ENCODE data around the gene TMEM135.

TMEM135 gene

DNA sequence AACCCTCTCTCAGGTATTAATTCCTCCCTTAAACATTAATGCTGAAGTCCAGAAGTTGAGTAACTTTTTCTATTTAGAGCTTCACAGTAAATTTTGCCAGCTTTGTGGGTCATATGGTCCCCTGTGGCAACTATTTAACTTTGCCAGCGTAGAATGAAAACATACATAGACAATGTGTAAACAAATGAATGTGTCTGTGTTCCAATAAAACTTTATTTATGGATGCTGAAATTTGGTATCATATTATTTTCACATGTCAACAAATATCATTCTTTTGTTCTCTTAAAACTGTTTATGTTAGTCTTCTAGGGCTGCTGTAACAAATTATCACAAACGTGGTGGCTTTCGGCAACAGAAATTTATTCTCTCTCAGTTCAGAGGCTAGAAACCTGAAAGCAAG is 85.1 kb downstream of the TMEM135 start:
- H2BK15ac ChIP-seq (replicated peaks; ENCODE audit: low read depth): no peak overlapping the region
- no peak overlapping the region for H2BK5ac ChIP-seq (ENCODE audit: low read length)
- no CpG with 5 or more reads among the region's 3 CpGs for WGBS (ENCODE audit: extremely low coverage, insufficient coverage, low lambda C conversion rate)
- H3K4me1 ChIP-seq (ENCODE audit: control insufficient read depth, low read depth, low read length): no peaks in the 10 kb centered on the region
- no peaks in the 10 kb centered on the region for H3K27me3 ChIP-seq (ENCODE audit: insufficient read depth, low read length, poor library complexity)
- H3K27ac ChIP-seq (ENCODE audit: low read depth, low read length): no peak overlapping the region
- no peak overlapping the region for H2AK5ac ChIP-seq (ENCODE audit: low read length)
- no peak overlapping the region for H3K56ac ChIP-seq (ENCODE audit: low read length)
- no peak overlapping the region for H4K8ac ChIP-seq (ENCODE audit: low read depth, low read length)
- H3K9ac ChIP-seq (ENCODE audit: low read length): no peak overlapping the region
- H3K4ac ChIP-seq (ENCODE audit: low read depth, low read length): no peak overlapping the region
- no peak overlapping the region for H4K5ac ChIP-seq (ENCODE audit: low read length)
- H3K18ac ChIP-seq (ENCODE audit: low read length): no peak overlapping the region
- H3K36me3 ChIP-seq (ENCODE audit: control insufficient read depth, insufficient read depth, low read length): no peaks in the 10 kb centered on the region
- no peak overlapping the region for H3K4me3 ChIP-seq (ENCODE audit: low read length)
- DNase-seq: no peak
- H3K23ac ChIP-seq (ENCODE audit: low read length): no peak overlapping the region
- no peaks in the 10 kb centered on the region for H3K79me1 ChIP-seq (ENCODE audit: low read length)
- H3K79me2 ChIP-seq (ENCODE audit: control insufficient read depth, insufficient read depth, low read length): no peaks in the 10 kb centered on the region
- no peak overlapping the region for H2BK120ac ChIP-seq (ENCODE audit: low read depth, low read length)
- no peak overlapping the region for H3K4me2 ChIP-seq (ENCODE audit: low read length)

DNA sequence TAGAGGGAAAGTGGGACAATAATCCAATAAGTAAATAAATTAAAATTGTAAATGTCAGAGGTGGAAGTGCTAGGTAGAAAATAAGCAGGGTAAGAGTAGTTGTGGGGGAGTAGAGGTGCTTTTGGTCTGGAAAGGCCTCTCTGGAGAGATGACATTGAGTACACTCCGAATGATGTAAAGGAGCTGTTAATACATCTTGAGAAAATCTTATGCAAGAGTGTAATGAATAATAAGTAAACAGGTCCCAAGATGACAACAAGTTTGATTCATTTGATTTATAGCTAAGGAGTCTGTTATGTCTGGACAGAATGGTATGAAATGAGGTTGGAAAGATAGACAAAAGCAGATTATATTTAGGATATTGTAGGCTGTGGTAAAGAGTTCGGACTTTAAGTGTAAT is 87.5 kb downstream of the TMEM135 start:
- H3K4me2 ChIP-seq (ENCODE audit: low read length): no peak overlapping the region
- H3K56ac ChIP-seq (ENCODE audit: low read length): no peak overlapping the region
- no peaks in the 10 kb centered on the region for H3K27me3 ChIP-seq (ENCODE audit: insufficient read depth, low read length, poor library complexity)
- no peak overlapping the region for H3K23ac ChIP-seq (ENCODE audit: low read length)
- H3K4me3 ChIP-seq (ENCODE audit: low read length): no peak overlapping the region
- H4K8ac ChIP-seq (ENCODE audit: low read depth, low read length): no peak overlapping the region
- H4K5ac ChIP-seq (ENCODE audit: low read length): no peak overlapping the region
- no peak overlapping the region for H3K9ac ChIP-seq (ENCODE audit: low read length)
- no peaks in the 10 kb centered on the region for H3K36me3 ChIP-seq (ENCODE audit: control insufficient read depth, insufficient read depth, low read length)
- no peak for DNase-seq
- no peaks in the 10 kb centered on the region for H3K4me1 ChIP-seq (ENCODE audit: control insufficient read depth, low read depth, low read length)
- WGBS (ENCODE audit: extremely low coverage, insufficient coverage, low lambda C conversion rate): no CpG with 5 or more reads among the region's 2 CpGs
- no peak overlapping the region for H3K18ac ChIP-seq (ENCODE audit: low read length)
- H3K4ac ChIP-seq (ENCODE audit: low read depth, low read length): no peak overlapping the region
- no peaks in the 10 kb centered on the region for H3K79me2 ChIP-seq (ENCODE audit: control insufficient read depth, insufficient read depth, low read length)
- H2AK5ac ChIP-seq (ENCODE audit: low read length): no peak overlapping the region
- H3K79me1 ChIP-seq (ENCODE audit: low read length): no peaks in the 10 kb centered on the region
- no peak overlapping the region for H3K27ac ChIP-seq (ENCODE audit: low read depth, low read length)
- no peak overlapping the region for H2BK5ac ChIP-seq (ENCODE audit: low read length)
- no peak overlapping the region for H2BK15ac ChIP-seq (replicated peaks; ENCODE audit: low read depth)
- H2BK120ac ChIP-seq (ENCODE audit: low read depth, low read length): no peak overlapping the region

DNA sequence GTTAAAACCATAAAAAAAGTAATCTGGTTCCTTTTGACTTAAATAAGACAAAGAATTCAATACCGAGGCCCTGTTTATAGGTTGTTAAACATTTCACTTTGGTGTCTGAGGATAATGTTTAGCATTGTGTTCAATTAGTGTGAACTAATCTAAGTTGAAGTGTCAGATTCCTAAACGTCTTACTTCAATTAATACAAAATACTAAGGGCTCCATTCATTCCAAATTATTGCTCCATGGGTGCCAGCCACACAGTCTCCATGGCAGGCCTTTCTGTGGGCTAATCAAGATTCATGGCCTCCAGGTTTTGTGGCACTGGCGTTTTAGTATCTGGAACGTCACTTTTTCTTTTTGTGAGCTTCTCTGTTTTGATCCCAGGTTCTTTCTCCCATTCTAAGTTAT is 89.4 kb downstream of the TMEM135 start:
- Histone ChIP-seq H3K27me3 (ENCODE audit: insufficient read depth, low read length, poor library complexity) (no peaks in the 10 kb centered on the region), H3K27ac (ENCODE audit: low read depth, low read length) (no peak overlapping the region)
- no CpG with 5 or more reads among the region's 4 CpGs for WGBS (ENCODE audit: extremely low coverage, insufficient coverage, low lambda C conversion rate)

DNA sequence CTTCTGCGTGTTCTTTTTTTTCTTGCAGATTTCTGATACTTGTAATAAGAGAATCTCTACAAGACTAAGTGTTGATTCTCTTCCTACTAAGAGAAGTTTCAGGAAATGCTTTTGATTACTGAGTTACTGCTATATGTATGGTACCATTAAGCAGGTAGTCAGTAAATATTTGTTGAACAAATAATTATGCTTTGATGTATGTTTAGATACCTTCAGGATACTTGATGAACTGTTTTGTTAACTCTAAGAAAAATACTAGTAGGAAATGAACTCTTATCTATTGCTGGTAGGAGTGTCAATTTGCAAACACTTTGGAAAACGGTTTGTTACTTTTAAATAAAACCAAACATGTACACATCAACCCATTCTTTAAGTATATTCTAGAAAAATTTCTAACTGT is 90.6 kb downstream of the TMEM135 start:
- Histone ChIP-seq H2AK5ac (ENCODE audit: low read length) (no peak overlapping the region), H3K4ac (ENCODE audit: low read depth, low read length) (no peak overlapping the region), H3K4me1 (ENCODE audit: control insufficient read depth, low read depth, low read length) (no peaks in the 10 kb centered on the region), H2BK15ac (replicated peaks; ENCODE audit: low read depth) (no peak overlapping the region), H3K23ac (ENCODE audit: low read length) (no peak overlapping the region), H3K27me3 (ENCODE audit: insufficient read depth, low read length, poor library complexity) (no peaks in the 10 kb centered on the region), H2BK120ac (ENCODE audit: low read depth, low read length) (no peak overlapping the region), H4K8ac (ENCODE audit: low read depth, low read length) (no peak overlapping the region), H3K56ac (ENCODE audit: low read length) (no peak overlapping the region), H3K4me2 (ENCODE audit: low read length) (no peak overlapping the region), H3K4me3 (ENCODE audit: low read length) (no peak overlapping the region), H3K9ac (ENCODE audit: low read length) (no peak overlapping the region), H3K79me2 (ENCODE audit: control insufficient read depth, insufficient read depth, low read length) (peaks cover 1% of the 10 kb centered on the region), H3K27ac (ENCODE audit: low read depth, low read length) (no peak overlapping the region), H3K79me1 (ENCODE audit: low read length) (peaks cover 2% of the 10 kb centered on the region), H3K36me3 (ENCODE audit: control insufficient read depth, insufficient read depth, low read length) (no peaks in the 10 kb centered on the region), H4K5ac (ENCODE audit: low read length) (no peak overlapping the region), H2BK5ac (ENCODE audit: low read length) (no peak overlapping the region), H3K18ac (ENCODE audit: low read length) (no peak overlapping the region)
- DNase-seq: no peak
- WGBS (ENCODE audit: extremely low coverage, insufficient coverage, low lambda C conversion rate): no CpG with 5 or more reads among the region's 2 CpGs

More for the DNA sequence above, 89.4 kb downstream of the TMEM135 start:
- H3K4me3 ChIP-seq (ENCODE audit: low read length): no peak overlapping the region
- H3K56ac ChIP-seq (ENCODE audit: low read length): no peak overlapping the region
- no peaks in the 10 kb centered on the region for H3K4me1 ChIP-seq (ENCODE audit: control insufficient read depth, low read depth, low read length)
- no peaks in the 10 kb centered on the region for H3K36me3 ChIP-seq (ENCODE audit: control insufficient read depth, insufficient read depth, low read length)
- H3K4me2 ChIP-seq (ENCODE audit: low read length): no peak overlapping the region
- peaks cover 1% of the 10 kb centered on the region for H3K79me2 ChIP-seq (ENCODE audit: control insufficient read depth, insufficient read depth, low read length)
- H2BK120ac ChIP-seq (ENCODE audit: low read depth, low read length): no peak overlapping the region
- no peak overlapping the region for H2BK15ac ChIP-seq (replicated peaks; ENCODE audit: low read depth)
- peak overlapping the region; percentile 60 for H3K18ac ChIP-seq (ENCODE audit: low read length)
- peak overlapping the region; percentile 36 for H3K4ac ChIP-seq (ENCODE audit: low read depth, low read length)
- H3K23ac ChIP-seq (ENCODE audit: low read length): no peak overlapping the region
- no peak overlapping the region for H4K8ac ChIP-seq (ENCODE audit: low read depth, low read length)
- no peak overlapping the region for H2AK5ac ChIP-seq (ENCODE audit: low read length)
- H3K9ac ChIP-seq (ENCODE audit: low read length): no peak overlapping the region
- H3K79me1 ChIP-seq (ENCODE audit: low read length): peaks cover 2% of the 10 kb centered on the region
- no peak overlapping the region for H2BK5ac ChIP-seq (ENCODE audit: low read length)
- peak; percentile 54 for DNase-seq
- H4K5ac ChIP-seq (ENCODE audit: low read length): no peak overlapping the region

DNA sequence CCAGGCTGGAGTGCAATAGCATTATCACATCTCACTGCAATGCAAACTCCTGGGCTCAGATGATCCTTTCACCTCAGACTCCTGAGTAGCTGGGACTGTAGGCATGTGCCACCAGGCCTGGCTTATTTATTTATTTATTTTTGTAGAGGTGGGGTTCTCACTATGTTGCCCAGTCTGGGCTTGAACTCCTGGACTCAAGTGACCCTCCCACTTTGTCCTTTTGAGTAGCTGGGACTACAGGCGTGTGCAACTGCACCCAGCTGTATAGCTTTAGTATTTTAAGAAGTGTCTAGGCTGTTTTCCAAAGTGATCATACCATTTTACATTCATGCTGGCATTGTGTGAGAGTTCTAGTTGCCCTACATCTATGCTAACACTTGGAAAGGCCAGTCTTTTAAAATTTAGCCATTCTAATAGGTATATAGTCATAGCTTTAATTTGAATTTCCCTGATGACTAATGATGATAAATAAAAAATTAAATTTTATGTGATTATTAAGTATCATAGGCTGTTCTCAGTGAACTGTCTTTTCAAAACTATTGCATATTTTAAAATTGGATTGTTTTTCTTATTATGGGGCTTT is 96.9 kb downstream of the TMEM135 start:
- H3K56ac ChIP-seq (ENCODE audit: low read length): no peak overlapping the region
- no peak for DNase-seq
- H2AK5ac ChIP-seq (ENCODE audit: low read length): no peak overlapping the region
- no peak overlapping the region for H3K27ac ChIP-seq (ENCODE audit: low read depth, low read length)
- H3K4ac ChIP-seq (ENCODE audit: low read depth, low read length): no peak overlapping the region
- H3K27me3 ChIP-seq (ENCODE audit: insufficient read depth, low read length, poor library complexity): no peaks in the 10 kb centered on the region
- H2BK15ac ChIP-seq (replicated peaks; ENCODE audit: low read depth): no peak overlapping the region
- H3K23ac ChIP-seq (ENCODE audit: low read length): no peak overlapping the region
- H4K8ac ChIP-seq (ENCODE audit: low read depth, low read length): no peak overlapping the region
- H2BK5ac ChIP-seq (ENCODE audit: low read length): no peak overlapping the region
- no peak overlapping the region for H4K5ac ChIP-seq (ENCODE audit: low read length)
- no peak overlapping the region for H3K9ac ChIP-seq (ENCODE audit: low read length)
- no CpG with 5 or more reads among the region's 1 CpG for WGBS (ENCODE audit: extremely low coverage, insufficient coverage, low lambda C conversion rate)
- no peak overlapping the region for H2BK120ac ChIP-seq (ENCODE audit: low read depth, low read length)
- no peaks in the 10 kb centered on the region for H3K36me3 ChIP-seq (ENCODE audit: control insufficient read depth, insufficient read depth, low read length)
- peaks cover 1% of the 10 kb centered on the region for H3K79me2 ChIP-seq (ENCODE audit: control insufficient read depth, insufficient read depth, low read length)
- no peak overlapping the region for H3K4me3 ChIP-seq (ENCODE audit: low read length)
- H3K4me1 ChIP-seq (ENCODE audit: control insufficient read depth, low read depth, low read length): no peaks in the 10 kb centered on the region
- no peak overlapping the region for H3K4me2 ChIP-seq (ENCODE audit: low read length)
- H3K18ac ChIP-seq (ENCODE audit: low read length): no peak overlapping the region
- H3K79me1 ChIP-seq (ENCODE audit: low read length): peaks cover 6% of the 10 kb centered on the region

DNA sequence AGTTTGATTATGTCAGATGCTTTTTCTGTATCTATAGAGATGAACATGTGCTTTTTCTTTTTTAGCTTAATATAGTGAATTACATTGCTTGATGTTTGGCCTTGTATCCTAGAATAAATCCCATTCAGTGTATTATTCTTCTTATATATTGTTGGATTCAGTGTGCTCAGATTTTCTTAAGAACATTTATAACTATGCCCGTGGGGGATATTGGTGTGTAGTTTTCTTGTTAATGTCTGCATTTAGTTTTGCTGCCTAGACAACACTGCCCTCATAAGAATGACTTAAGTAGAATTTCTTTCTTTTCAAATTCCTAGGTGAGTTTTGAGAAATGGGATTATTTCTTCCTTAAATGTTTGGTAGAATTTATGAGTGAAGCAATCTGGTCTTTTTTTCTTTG is 98.5 kb downstream of the TMEM135 start:
- H3K4ac ChIP-seq (ENCODE audit: low read depth, low read length): no peak overlapping the region
- no peak overlapping the region for H3K27ac ChIP-seq (ENCODE audit: low read depth, low read length)
- no peak overlapping the region for H4K8ac ChIP-seq (ENCODE audit: low read depth, low read length)
- no peaks in the 10 kb centered on the region for H3K27me3 ChIP-seq (ENCODE audit: insufficient read depth, low read length, poor library complexity)
- no peak for DNase-seq
- H3K56ac ChIP-seq (ENCODE audit: low read length): no peak overlapping the region
- no peak overlapping the region for H3K23ac ChIP-seq (ENCODE audit: low read length)
- H3K4me1 ChIP-seq (ENCODE audit: control insufficient read depth, low read depth, low read length): no peaks in the 10 kb centered on the region
- no peak overlapping the region for H3K9ac ChIP-seq (ENCODE audit: low read length)
- no peaks in the 10 kb centered on the region for H3K36me3 ChIP-seq (ENCODE audit: control insufficient read depth, insufficient read depth, low read length)
- H2BK120ac ChIP-seq (ENCODE audit: low read depth, low read length): no peak overlapping the region
- no peak overlapping the region for H3K4me3 ChIP-seq (ENCODE audit: low read length)
- H3K79me1 ChIP-seq (ENCODE audit: low read length): peaks cover 5% of the 10 kb centered on the region
- H4K5ac ChIP-seq (ENCODE audit: low read length): no peak overlapping the region
- H3K4me2 ChIP-seq (ENCODE audit: low read length): no peak overlapping the region
- no peak overlapping the region for H2BK15ac ChIP-seq (replicated peaks; ENCODE audit: low read depth)
- H3K79me2 ChIP-seq (ENCODE audit: control insufficient read depth, insufficient read depth, low read length): peaks cover under 1% of the 10 kb centered on the region
- no CpG with 5 or more reads among the region's 1 CpG for WGBS (ENCODE audit: extremely low coverage, insufficient coverage, low lambda C conversion rate)
- no peak overlapping the region for H2AK5ac ChIP-seq (ENCODE audit: low read length)
- no peak overlapping the region for H2BK5ac ChIP-seq (ENCODE audit: low read length)
- no peak overlapping the region for H3K18ac ChIP-seq (ENCODE audit: low read length)
